Natural killer cell (primary cell): ENCODE results near the gene EGFL6. TPM values are rescaled to one million over a fixed set of nuclear protein-coding genes. Genes with fewer than 3 reads are reported as not detected.

ENCODE experiments used
- ATAC-seq, 3 donors: fragments of 150-1000 bp in 2 of 3; fragments of 200-7000 bp in 1 of 3; cut with Tn5 transposase; 1 replicate in 1 of 3; 2 replicates in 2 of 3; pipeline ENCODE4 v1.10.0; 2021; ENCODE audit warnings: mild to moderate bottlenecking in 2 of 3, moderate library complexity in 2 of 3
- DNase-seq, 2 donors: peaks; one replicate each; pipeline versions ENCODE4 v3.0.0 to v3.0.0-alpha.2; 2013 to 2021; ENCODE audit warnings: mixed read lengths in 1 of 2
- H3K27ac ChIP-seq: one replicate; pipeline ENCODE4 v1.5.1; 2013; ENCODE audit warnings: mild to moderate bottlenecking, low read length
- H3K27me3 ChIP-seq: one replicate; pipeline ENCODE4 v1.6.1; 2013; ENCODE audit warnings: low read length; ENCODE audit not compliant: control insufficient read depth, insufficient read depth
- H3K36me3 ChIP-seq: one replicate; pipeline ENCODE4 v1.6.1; 2013; ENCODE audit warnings: low read length; ENCODE audit not compliant: control insufficient read depth, insufficient read depth
- H3K4me1 ChIP-seq: one replicate; pipeline ENCODE4 v1.6.1; 2013; ENCODE audit warnings: low read length; ENCODE audit not compliant: control insufficient read depth, insufficient read depth
- H3K4me3 ChIP-seq: one replicate; pipeline ENCODE4 v1.5.1; 2013; ENCODE audit warnings: low read length
- H3K9me3 ChIP-seq: one replicate; pipeline ENCODE4 v1.6.1; 2013; ENCODE audit warnings: low read length; ENCODE audit not compliant: control insufficient read depth, insufficient read depth
- H3K27ac Mint-ChIP-seq, 2 donors: one replicate each; pipeline ENCODE4 v1.8.0; 2022; ENCODE audit warnings: mild to moderate bottlenecking in 2 of 2, mixed read lengths in 2 of 2, moderate library complexity in 1 of 2
- H3K27me3 Mint-ChIP-seq, 2 donors: one replicate each; pipeline ENCODE4 v1.8.0; 2022; ENCODE audit warnings: low read depth in 2 of 2, mixed read lengths in 2 of 2
- H3K36me3 Mint-ChIP-seq: one replicate; pipeline ENCODE4 v1.8.0; 2022; ENCODE audit warnings: mixed read lengths
- H3K4me1 Mint-ChIP-seq, 2 donors: one replicate each; pipeline ENCODE4 v1.8.0; 2022; ENCODE audit warnings: mixed read lengths in 2 of 2
- H3K4me3 Mint-ChIP-seq: one replicate; pipeline ENCODE4 v1.8.0; 2022; ENCODE audit warnings: mild to moderate bottlenecking, moderate library complexity, mixed read lengths
- H3K9me3 Mint-ChIP-seq, 2 donors: one replicate each; pipeline ENCODE4 v1.8.0; 2022; ENCODE audit warnings: mixed read lengths in 2 of 2
- WGBS: methylation state at CpG from one replicate; pipeline ENCODE4 v1.1.7; 2013; ENCODE audit warnings: missing lambda C conversion rate; ENCODE audit not compliant: insufficient coverage; 5-methylcytosine and 5-hydroxymethylcytosine counted together
- intact Hi-C: fragments of 100-400 bp; cut with micrococcal nuclease; formaldehyde crosslinking; loops from one replicate; pipeline ENCODE4 v1.14.2; 2022
- total RNA-seq, 4 donors: library from RNA; stranded (reverse); fragments of 120-200 nt in 1 of 4; gene quantifications; one replicate each; pipeline versions ENCODE4 v1.2.3 to v1.2.4, GENCODE V29; 2013 to 2022
- TF ChIP-seq, protein P1 (sequence below): fragments of 200-600 bp; IDR thresholded peaks from one replicate; pipeline ENCODE4 v1.8.0; 2022; ENCODE audit warnings: antibody characterized with exemption

EGFL6 gene
- total RNA-seq, 3 donors from 2014 or later (not counting 1 experiment from before 2014, with no cell fraction given): not detected

DNA sequence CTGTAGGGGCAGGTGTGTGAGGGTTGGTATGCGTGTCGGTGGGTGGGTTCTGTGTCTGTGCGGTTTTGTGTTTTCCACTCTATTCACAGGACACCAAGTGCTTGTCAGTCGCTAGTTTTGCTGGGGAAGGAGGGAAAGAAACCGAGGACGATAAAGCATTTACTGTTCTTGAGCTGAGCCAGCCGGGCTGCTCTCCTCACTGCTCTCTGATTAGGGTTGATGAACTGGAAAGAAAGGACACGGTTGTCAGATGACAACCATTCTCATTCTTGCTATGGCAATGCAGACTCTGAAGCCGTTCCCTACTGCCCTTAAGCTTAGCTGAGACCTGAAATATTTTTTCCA, 832 bp downstream of the EGFL6 start:
- intact Hi-C loops: no loop called here
- DNase-seq (no peak), ATAC-seq (no peak)
- H3K27me3 Mint-ChIP-seq: peaks cover 20 to 79% of the 10 kb centered on the region in 2 donors
- no peaks in the 10 kb centered on the region for H3K9me3 ChIP-seq
- no peak overlapping the region for H3K4me3 ChIP-seq
- no peaks in the 10 kb centered on the region for H3K4me1 ChIP-seq
- H3K4me3 Mint-ChIP-seq: peak overlapping the region; percentile 31
- no peaks in the 10 kb centered on the region for H3K9me3 Mint-ChIP-seq
- no peaks in the 10 kb centered on the region for H3K36me3 Mint-ChIP-seq
- H3K36me3 ChIP-seq: no peaks in the 10 kb centered on the region
- TF ChIP-seq, protein P1, sequence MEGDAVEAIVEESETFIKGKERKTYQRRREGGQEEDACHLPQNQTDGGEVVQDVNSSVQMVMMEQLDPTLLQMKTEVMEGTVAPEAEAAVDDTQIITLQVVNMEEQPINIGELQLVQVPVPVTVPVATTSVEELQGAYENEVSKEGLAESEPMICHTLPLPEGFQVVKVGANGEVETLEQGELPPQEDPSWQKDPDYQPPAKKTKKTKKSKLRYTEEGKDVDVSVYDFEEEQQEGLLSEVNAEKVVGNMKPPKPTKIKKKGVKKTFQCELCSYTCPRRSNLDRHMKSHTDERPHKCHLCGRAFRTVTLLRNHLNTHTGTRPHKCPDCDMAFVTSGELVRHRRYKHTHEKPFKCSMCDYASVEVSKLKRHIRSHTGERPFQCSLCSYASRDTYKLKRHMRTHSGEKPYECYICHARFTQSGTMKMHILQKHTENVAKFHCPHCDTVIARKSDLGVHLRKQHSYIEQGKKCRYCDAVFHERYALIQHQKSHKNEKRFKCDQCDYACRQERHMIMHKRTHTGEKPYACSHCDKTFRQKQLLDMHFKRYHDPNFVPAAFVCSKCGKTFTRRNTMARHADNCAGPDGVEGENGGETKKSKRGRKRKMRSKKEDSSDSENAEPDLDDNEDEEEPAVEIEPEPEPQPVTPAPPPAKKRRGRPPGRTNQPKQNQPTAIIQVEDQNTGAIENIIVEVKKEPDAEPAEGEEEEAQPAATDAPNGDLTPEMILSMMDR: no peak
- H3K27me3 ChIP-seq: no peaks in the 10 kb centered on the region
- H3K27ac ChIP-seq: no peak overlapping the region
- H3K4me1 Mint-ChIP-seq: no peaks in the 10 kb centered on the region
- H3K27ac Mint-ChIP-seq: no peak overlapping the region
- 31% methylated on average over 9 of the region's 9 CpGs for WGBS

DNA sequence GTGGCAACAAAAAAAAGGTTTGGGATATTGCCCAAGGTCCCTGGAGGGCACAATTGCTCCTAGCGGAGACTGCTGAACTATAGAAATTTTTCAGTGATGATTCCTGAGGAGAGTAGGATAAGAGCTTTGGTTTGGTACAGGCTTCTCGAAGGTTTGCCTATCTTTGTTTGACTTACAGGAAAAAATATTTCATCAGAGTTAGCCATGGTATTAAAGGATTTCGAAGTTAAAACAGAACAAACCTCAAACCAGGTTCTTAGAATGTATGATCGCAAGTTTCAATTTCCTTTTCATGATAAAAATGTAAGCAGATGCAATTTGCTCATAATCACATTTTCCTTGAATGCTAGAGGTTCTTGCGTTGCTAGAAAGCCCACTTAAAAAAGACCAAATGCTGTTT, 1.7 kb downstream of the EGFL6 start:
- TF ChIP-seq, protein P1: no peak
- no peaks in the 10 kb centered on the region for H3K36me3 Mint-ChIP-seq
- H3K4me1 ChIP-seq: no peaks in the 10 kb centered on the region
- no peak overlapping the region for H3K4me3 ChIP-seq
- H3K27ac Mint-ChIP-seq: no peak overlapping the region
- ATAC-seq (no peak), DNase-seq (no peak)
- H3K27me3 Mint-ChIP-seq: peaks cover 20 to 76% of the 10 kb centered on the region in 2 donors
- no peaks in the 10 kb centered on the region for H3K27me3 ChIP-seq
- intact Hi-C loops: no loop called here
- 67% methylated on average over 3 of the region's 5 CpGs for WGBS
- H3K36me3 ChIP-seq: no peaks in the 10 kb centered on the region
- H3K27ac ChIP-seq: no peak overlapping the region
- no peaks in the 10 kb centered on the region for H3K9me3 Mint-ChIP-seq
- no peaks in the 10 kb centered on the region for H3K9me3 ChIP-seq
- H3K4me3 Mint-ChIP-seq: no peak overlapping the region
- H3K4me1 Mint-ChIP-seq: no peaks in the 10 kb centered on the region

DNA sequence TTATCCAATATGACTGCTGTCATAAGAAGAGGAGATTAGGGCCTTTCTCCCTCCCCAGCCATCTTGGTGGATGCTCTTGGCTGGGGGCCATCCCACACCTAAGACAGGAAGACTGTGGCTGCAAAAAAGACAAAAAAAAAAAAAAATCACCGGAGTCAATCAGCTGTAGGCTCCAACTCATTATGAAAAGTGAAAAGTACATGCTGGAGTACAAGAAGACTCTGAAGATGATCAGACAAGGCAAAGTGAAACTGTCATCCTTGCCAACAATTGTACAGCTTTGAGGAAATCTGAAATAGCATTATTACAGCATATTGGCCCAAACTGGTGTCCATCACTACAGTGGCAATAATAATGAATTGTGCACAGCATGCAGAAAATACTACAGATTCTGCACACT, 5.2 kb downstream of the EGFL6 start:
- ATAC-seq (no peak), DNase-seq (no peak)
- Mint-ChIP-seq H3K27me3 (peaks cover 6 to 60% of the 10 kb centered on the region in 2 donors), H3K4me1 (no peaks in the 10 kb centered on the region), H3K9me3 (no peaks in the 10 kb centered on the region), H3K36me3 (no peaks in the 10 kb centered on the region), H3K4me3 (no peak overlapping the region), H3K27ac (no peak overlapping the region)
- no peaks in the 10 kb centered on the region for H3K4me1 ChIP-seq
- WGBS: 0% methylated on average over 1 of the region's 1 CpG
- H3K27me3 ChIP-seq: no peaks in the 10 kb centered on the region
- TF ChIP-seq, protein P1: no peak
- intact Hi-C loops: no loop called here
- H3K36me3 ChIP-seq: no peaks in the 10 kb centered on the region
- H3K4me3 ChIP-seq: no peak overlapping the region
- no peaks in the 10 kb centered on the region for H3K9me3 ChIP-seq
- H3K27ac ChIP-seq: no peak overlapping the region

DNA sequence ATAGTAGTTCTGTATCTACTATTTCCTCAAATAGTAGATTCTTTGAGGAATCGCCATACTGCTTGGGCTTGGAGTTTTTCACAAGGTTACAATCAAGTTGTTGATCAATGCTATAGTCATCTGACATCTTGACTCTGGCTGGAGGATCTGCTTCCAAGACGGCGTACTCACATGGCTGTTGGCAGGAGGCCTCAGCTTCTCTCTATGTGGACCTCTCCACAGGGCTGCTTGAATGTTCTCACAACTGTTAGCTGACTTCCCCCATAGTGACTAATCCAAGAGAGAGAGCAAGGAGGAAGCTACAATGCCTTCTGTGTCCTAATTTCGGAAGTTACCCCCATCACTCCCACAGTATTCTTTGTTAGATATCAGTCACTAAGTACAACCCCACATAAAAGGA, 10.3 kb downstream of the EGFL6 start:
- TF ChIP-seq, protein P1: no peak
- no peaks in the 10 kb centered on the region for H3K36me3 Mint-ChIP-seq
- Histone ChIP-seq H3K9me3 (no peaks in the 10 kb centered on the region), H3K36me3 (no peaks in the 10 kb centered on the region), H3K4me1 (no peaks in the 10 kb centered on the region), H3K4me3 (no peak overlapping the region), H3K27ac (no peak overlapping the region), H3K27me3 (no peaks in the 10 kb centered on the region)
- DNase-seq (no peak), ATAC-seq (no peak)
- H3K4me3 Mint-ChIP-seq: no peak overlapping the region
- H3K27me3 Mint-ChIP-seq: peaks cover 14 to 38% of the 10 kb centered on the region in 2 donors
- no peak overlapping the region for H3K27ac Mint-ChIP-seq
- no peaks in the 10 kb centered on the region for H3K4me1 Mint-ChIP-seq
- intact Hi-C loops: no loop called here
- WGBS: 100% methylated on average over 3 of the region's 4 CpGs
- peaks cover 0 to 2% of the 10 kb centered on the region in 2 donors for H3K9me3 Mint-ChIP-seq
